Keratinocyte (primary cell): ENCODE results near the gene NME8.

ENCODE experiments used
- CTCF ChIP-seq, 3 experiments: IDR thresholded peaks in 1 of 3; conservative IDR thresholded peaks in 1 of 3; optimal IDR thresholded peaks in 1 of 3; 2 replicates in 2 of 3; 3 replicates in 1 of 3; pipeline versions ENCODE3 to v1.5.1; 2011; ENCODE audit warnings: low read length in 3 of 3, mild to moderate bottlenecking in 3 of 3, moderate library complexity in 2 of 3, control low read depth in 1 of 3, inconsistent platforms in 1 of 3; ENCODE audit not compliant: insufficient read depth in 2 of 3; ENCODE audit errors: extremely low read depth in 1 of 3
- EZH2 ChIP-seq: IDR thresholded peaks from one replicate; pipeline ENCODE4 v1.6.1; 2012; ENCODE audit warnings: inconsistent platforms, mild to moderate bottlenecking, low read length, moderate library complexity

GRCh38 chr7:37901236-37901827 lies 52.9 kb downstream of the NME8 start:
- TF ChIP-seq CTCF (optimal IDR thresholded peaks at IDR 0.05 in 1 of 3, IDR thresholded peaks at IDR 0.05 in 1 of 3, conservative IDR thresholded peaks at IDR 0.05 in 1 of 3; ENCODE audit: extremely low read depth in 1 of 3, insufficient read depth in 2 of 3, low read length in 3 of 3) = peak in 2 of 3 experiments; percentile 25 to 30
- TF ChIP-seq EZH2 = no peak
